Right cardiac atrium (tissue), 5 donors: Measurements from ENCODE around the gene PLXDC2. TPM values are rescaled to one million over a fixed set of nuclear protein-coding genes. Genes with fewer than 3 reads are reported as not detected.

ENCODE experiments used
- ATAC-seq, 2 donors: fragments of 200-7000 bp; cut with Tn5 transposase; one replicate each; pipeline versions ENCODE4 v1.8.0 to v1.9.1; 2020; ENCODE audit warnings: moderate library complexity in 2 of 2, mild to moderate bottlenecking in 1 of 2
- DNase-seq, 3 donors: peaks; one replicate each; pipeline ENCODE4 v3.0.0-alpha.2; 2020
- H3K27ac ChIP-seq: one replicate; pipeline ENCODE4 v1.5.1; 2013; ENCODE audit warnings: mild to moderate bottlenecking, low read length, control low read depth, moderate library complexity
- H3K27me3 ChIP-seq: one replicate; pipeline ENCODE4 v1.6.1; 2013; ENCODE audit not compliant: control insufficient read depth, insufficient read depth
- H3K4me1 ChIP-seq: one replicate; pipeline ENCODE4 v1.6.1; 2013; ENCODE audit warnings: low read length; ENCODE audit not compliant: control insufficient read depth, insufficient read depth
- H3K4me3 ChIP-seq: one replicate; pipeline ENCODE4 v1.5.1; 2013; ENCODE audit warnings: low read length, control low read depth
- H3K9me3 ChIP-seq: one replicate; pipeline ENCODE4 v1.6.1; 2013; ENCODE audit warnings: low read length; ENCODE audit not compliant: control insufficient read depth
- WGBS: extraction: QIAGEN DNeasy Blood & Tissue Kit; methylation state at CpG from one replicate; pipeline ENCODE4 v1.1.7; 2013; 5-methylcytosine and 5-hydroxymethylcytosine counted together
- intact Hi-C, 4 donors: fragments of 100-400 bp; cut with DNase I; formaldehyde crosslinking; loops; one replicate each; pipeline versions ENCODE4 v1.11.0 to v1.14.0; 2022 to 2023
- polyA plus RNA-seq: library from polyadenylated mRNA; stranded (reverse); fragments of 200-250 nt; gene quantifications from one replicate; pipeline ENCODE4 v1.2.3, GENCODE V29; 2013
- total RNA-seq, 4 donors: library from RNA; stranded (reverse); fragmentation: NEBNext Ultra II Directional; extraction: Animal tissue kit (Norgen Biotek cat#: 25700); gene quantifications; one replicate each; pipeline ENCODE4 v1.2.1, GENCODE V29; 2021
- donor health status: healthy with polysubstance abuse.
- donor health status: DM: no; HTN: yes; CAD: no.
- donor health status: DM: no; HTN: no; CAD: no.
- donor health status: DM: no; HTN: yes; CAD: no; lungs with severe emphysema.
- donor health status: DM: yes; HTN: yes; CAD: no.

Gene PLXDC2
- total and polyA plus RNA-seq, 5 donors: 5.5 to 37.4 (median 26.9) TPM

DNA sequence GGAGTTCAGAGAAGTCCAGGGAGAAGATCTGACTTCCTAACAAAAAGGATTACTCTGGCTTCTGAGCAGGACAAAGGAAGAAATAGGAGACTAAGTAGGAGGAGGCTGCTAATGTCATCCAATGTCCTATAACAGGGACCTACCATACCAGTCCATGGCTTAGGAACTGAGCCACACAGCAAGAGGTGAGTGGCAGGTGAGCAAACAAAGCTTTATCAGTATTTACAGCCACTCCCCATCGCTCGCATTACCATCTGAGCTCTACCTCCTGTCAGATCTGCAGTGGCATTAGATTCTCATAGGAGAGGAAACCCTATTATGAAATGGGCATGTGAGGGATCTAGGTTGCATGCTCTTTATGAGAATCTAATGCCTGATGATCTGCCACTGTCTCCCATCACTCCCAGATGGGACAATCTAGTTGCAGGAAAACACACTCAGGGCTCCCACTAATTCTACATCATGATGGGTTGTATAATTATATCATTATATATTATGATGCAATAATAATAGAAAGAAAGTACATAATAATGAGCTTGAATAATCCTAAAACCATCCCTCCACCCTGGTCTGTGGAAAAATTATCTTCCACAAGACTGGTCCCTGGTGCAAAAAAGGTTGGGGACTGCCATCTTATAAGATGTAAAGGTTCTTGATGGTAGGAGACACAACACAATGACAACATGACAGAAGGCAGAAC lies 487.4 kb downstream of the PLXDC2 start:
- DNase-seq: no peak
- no peaks in the 10 kb centered on the region for H3K27me3 ChIP-seq
- ATAC-seq: no peak
- H3K4me1 ChIP-seq: no peaks in the 10 kb centered on the region
- H3K9me3 ChIP-seq: no peaks in the 10 kb centered on the region
- H3K4me3 ChIP-seq: no peak overlapping the region
- intact Hi-C loops: no loop called here
- WGBS: 98% methylated on average over 2 of the region's 2 CpGs
- H3K27ac ChIP-seq: no peak overlapping the region

DNA sequence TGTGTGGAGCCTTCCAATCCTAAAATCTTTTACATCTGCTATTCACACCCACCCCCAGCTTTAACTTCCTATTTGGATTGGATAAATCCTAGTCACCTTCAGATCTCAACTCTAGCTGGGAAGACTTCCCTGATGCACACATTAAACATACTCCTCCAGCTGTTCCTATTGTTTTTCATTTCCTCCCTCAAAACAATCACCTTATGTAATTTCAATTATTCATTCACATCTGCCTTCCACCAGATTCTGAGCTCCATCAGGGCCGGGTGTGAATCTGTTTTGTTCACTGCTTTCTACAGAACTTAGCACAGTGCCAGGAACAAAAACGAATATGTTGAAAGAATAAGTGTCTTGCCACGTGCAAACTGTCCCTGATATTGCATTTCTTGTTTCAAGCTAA lies 497.4 kb downstream of the PLXDC2 start:
- WGBS: 30% methylated on average over 3 of the region's 3 CpGs

DNA sequence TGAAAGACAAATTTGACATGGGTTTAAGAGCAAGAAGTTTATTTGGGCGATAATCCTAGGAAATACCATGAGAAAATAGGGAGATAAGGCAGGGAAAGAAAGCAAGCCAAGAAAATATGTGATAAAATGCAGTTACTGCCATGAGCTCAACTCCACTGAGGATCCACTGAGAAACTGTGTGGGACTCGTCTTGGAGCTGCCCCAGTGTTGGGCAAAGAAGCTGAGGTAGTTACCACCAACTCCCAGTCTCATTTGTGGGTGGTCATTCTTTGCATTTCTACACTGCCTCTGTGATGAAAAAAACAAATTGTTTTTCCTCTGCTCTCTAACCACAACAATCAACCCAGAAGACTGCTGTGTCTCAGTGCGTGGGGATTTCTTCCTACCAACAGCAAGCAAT lies 498.2 kb downstream of the PLXDC2 start:
- peaks cover 2% of the 10 kb centered on the region for H3K4me1 ChIP-seq
- intact Hi-C loops: no loop called here
- 64% methylated on average over 3 of the region's 3 CpGs for WGBS
- no peak overlapping the region for H3K4me3 ChIP-seq
- no peaks in the 10 kb centered on the region for H3K9me3 ChIP-seq
- ATAC-seq: peak in 1 of 2 donors; percentile 59
- H3K27me3 ChIP-seq: no peaks in the 10 kb centered on the region
- H3K27ac ChIP-seq: no peak overlapping the region
- peak in 2 of 3 donors; percentile 31 to 50 for DNase-seq

More for the DNA sequence above, 497.4 kb downstream of the PLXDC2 start:
- DNase-seq: no peak
- Histone ChIP-seq H3K27ac (no peak overlapping the region), H3K4me1 (peaks cover 2% of the 10 kb centered on the region), H3K9me3 (no peaks in the 10 kb centered on the region), H3K4me3 (no peak overlapping the region), H3K27me3 (no peaks in the 10 kb centered on the region)
- no peak for ATAC-seq
- intact Hi-C loops: no loop called here

GRCh38 chr10:20327954-20328353 lies 511.7 kb downstream of the PLXDC2 start:
- WGBS: 93% methylated on average over 3 of the region's 3 CpGs
- H3K27me3 ChIP-seq: no peaks in the 10 kb centered on the region
- ATAC-seq: no peak
- intact Hi-C loops: no loop called here
- H3K4me3 ChIP-seq: no peak overlapping the region
- no peaks in the 10 kb centered on the region for H3K9me3 ChIP-seq
- H3K27ac ChIP-seq: no peak overlapping the region
- H3K4me1 ChIP-seq: no peaks in the 10 kb centered on the region
- DNase-seq: no peak

- Histone ChIP-seq H3K4me1 (no peaks in the 10 kb centered on the region), H3K4me3 (no peak overlapping the region), H3K9me3 (no peaks in the 10 kb centered on the region), H3K27ac (no peak overlapping the region), H3K27me3 (no peaks in the 10 kb centered on the region)
- 95% methylated on average over 1 of the region's 1 CpG for WGBS
- intact Hi-C loops: no loop called here
- ATAC-seq (no peak), DNase-seq (no peak)
These were observed 514.0 kb downstream of the PLXDC2 start for GRCh38 chr10:20330246-20330645.

DNA sequence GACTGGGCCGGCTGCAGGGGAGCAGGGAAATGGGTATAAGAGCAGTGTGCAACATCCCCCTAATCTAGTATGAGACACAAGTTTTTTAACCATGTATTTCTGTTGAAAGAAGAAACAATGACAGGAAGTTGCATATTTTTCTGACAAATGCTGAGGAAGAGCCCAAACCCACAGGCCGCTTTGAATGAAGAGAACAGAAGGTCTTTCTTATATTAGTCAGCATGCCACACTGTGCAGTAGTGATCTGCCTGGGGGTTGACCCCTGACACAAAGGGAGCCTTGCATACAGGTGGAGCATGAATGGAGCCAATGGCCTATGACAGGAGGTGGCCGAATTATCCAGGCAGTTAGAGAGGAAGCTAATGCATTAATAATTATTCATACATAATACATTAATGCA lies 518.3 kb downstream of the PLXDC2 start:
- ATAC-seq (no peak), DNase-seq (no peak)
- no peaks in the 10 kb centered on the region for H3K27me3 ChIP-seq
- H3K9me3 ChIP-seq: no peaks in the 10 kb centered on the region
- intact Hi-C loops: no loop called here
- no peaks in the 10 kb centered on the region for H3K4me1 ChIP-seq
- no peak overlapping the region for H3K27ac ChIP-seq
- 75% methylated on average over 3 of the region's 3 CpGs for WGBS
- no peak overlapping the region for H3K4me3 ChIP-seq
